Neural crest cell (in vitro differentiated cells): ENCODE data around the gene CUX1. TPM values are rescaled to one million over a fixed set of nuclear protein-coding genes. Genes with fewer than 3 reads are reported as not detected.

Experiments used
- DNase-seq: peaks from one replicate; pipeline ENCODE4 v3.0.0; 2021; ENCODE audit warnings: low read depth, mixed read lengths, low spot score
- H3K27ac Mint-ChIP-seq: one replicate; pipeline ENCODE4 v1.8.0; 2021; ENCODE audit warnings: mild to moderate bottlenecking, mixed read lengths; ENCODE audit not compliant: unreplicated experiment
- H3K27me3 Mint-ChIP-seq: 2 replicates; pipeline ENCODE4 v1.8.0; 2021; ENCODE audit warnings: low read depth, mild to moderate bottlenecking, mixed read lengths
- H3K36me3 Mint-ChIP-seq: 2 replicates; pipeline ENCODE4 v1.8.0; 2021; ENCODE audit warnings: low read depth, mild to moderate bottlenecking, mixed read lengths
- H3K4me1 Mint-ChIP-seq: 2 replicates; pipeline ENCODE4 v1.8.0; 2021; ENCODE audit warnings: mixed read lengths
- H3K4me3 Mint-ChIP-seq: one replicate; pipeline ENCODE4 v1.8.0; 2021; ENCODE audit warnings: mild to moderate bottlenecking, mixed read lengths
- H3K9me3 Mint-ChIP-seq: 2 replicates; pipeline ENCODE4 v1.8.0; 2021; ENCODE audit warnings: mixed read lengths
- CTCF ChIP-seq: fragments of 200-600 bp; sonication (generic); conservative IDR thresholded peaks from 2 replicates; pipeline ENCODE4 v1.5.0; 2021; ENCODE audit warnings: antibody characterized with exemption, mild to moderate bottlenecking
- total RNA-seq: library from RNA; stranded (reverse); gene quantifications from 2 replicates; pipeline ENCODE4 v1.2.1, GENCODE V29; 2021

CUX1 gene
- total RNA-seq, 1 donor from 2014 or later = 60.0 TPM

GRCh38 chr7:101916041-101916800 is 98.8 kb downstream of the CUX1 start:
- no peak overlapping the region for H3K27ac Mint-ChIP-seq
- no peak for DNase-seq
- TF ChIP-seq CTCF = no peak
- no peak overlapping the region for H3K4me3 Mint-ChIP-seq
- peaks cover 4% of the 10 kb centered on the region for H3K36me3 Mint-ChIP-seq
- H3K27me3 Mint-ChIP-seq = no peaks in the 10 kb centered on the region
- peaks cover 25% of the 10 kb centered on the region for H3K4me1 Mint-ChIP-seq
- H3K9me3 Mint-ChIP-seq = no peaks in the 10 kb centered on the region

GRCh38 chr7:101916876-101917275 is 99.5 kb downstream of the CUX1 start:
- Mint-ChIP-seq H3K36me3 (peaks cover 4% of the 10 kb centered on the region), H3K27ac (no peak overlapping the region), H3K4me1 (peaks cover 23% of the 10 kb centered on the region), H3K27me3 (no peaks in the 10 kb centered on the region), H3K4me3 (no peak overlapping the region), H3K9me3 (no peaks in the 10 kb centered on the region)
- no peak for DNase-seq
- TF ChIP-seq CTCF = no peak

GRCh38 chr7:101917566-101917965 is 100.1 kb downstream of the CUX1 start:
- DNase-seq = no peak
- H3K4me3 Mint-ChIP-seq = no peak overlapping the region
- no peak for TF ChIP-seq CTCF
- H3K27me3 Mint-ChIP-seq = no peaks in the 10 kb centered on the region
- H3K4me1 Mint-ChIP-seq = peaks cover 16% of the 10 kb centered on the region
- no peak overlapping the region for H3K27ac Mint-ChIP-seq
- H3K36me3 Mint-ChIP-seq = peaks cover 4% of the 10 kb centered on the region
- H3K9me3 Mint-ChIP-seq = no peaks in the 10 kb centered on the region

- no peaks in the 10 kb centered on the region for H3K9me3 Mint-ChIP-seq
Observed at GRCh38 chr7:101918426-101918825, 101.0 kb downstream of the CUX1 start.

GRCh38 chr7:101919363-101920115 is 102.1 kb downstream of the CUX1 start:
- Mint-ChIP-seq H3K36me3 (peaks cover 4% of the 10 kb centered on the region), H3K4me3 (no peak overlapping the region)
- no peak for DNase-seq

More at GRCh38 chr7:101918426-101918825, 101.0 kb downstream of the CUX1 start:
- Mint-ChIP-seq H3K4me1 (peaks cover 11% of the 10 kb centered on the region), H3K4me3 (no peak overlapping the region), H3K27me3 (no peaks in the 10 kb centered on the region), H3K36me3 (peaks cover 4% of the 10 kb centered on the region), H3K27ac (no peak overlapping the region)
- DNase-seq = no peak
- TF ChIP-seq CTCF = no peak

More at GRCh38 chr7:101919363-101920115, 102.1 kb downstream of the CUX1 start:
- TF ChIP-seq CTCF = no peak
- peak overlapping the region; percentile 78 for H3K27ac Mint-ChIP-seq
- H3K9me3 Mint-ChIP-seq = no peaks in the 10 kb centered on the region
- H3K27me3 Mint-ChIP-seq = no peaks in the 10 kb centered on the region
- H3K4me1 Mint-ChIP-seq = peaks cover 10% of the 10 kb centered on the region
